Gastroesophageal sphincter (tissue), 4 donors: ENCODE results near the gene CYP4F12. TPM values are rescaled to one million over a fixed set of nuclear protein-coding genes. Genes with fewer than 3 reads are reported as not detected.

Source experiments
- ATAC-seq: fragments of 150-250 bp; one replicate; pipeline ENCODE4 v1.9.1; 2016; ENCODE audit warnings: mild to moderate bottlenecking, moderate library complexity
- H3K27ac ChIP-seq, 4 donors: fragments of 200-600 bp; sonication (generic) in 3 of 4; 1 replicate in 3 of 4; 2 replicates in 1 of 4; pipeline ENCODE4 v1.5.1; 2016 to 2019
- H3K27me3 ChIP-seq: fragments of 200-600 bp; sonication (generic); one replicate; pipeline ENCODE4 v1.5.1; 2019
- H3K36me3 ChIP-seq, 2 donors: fragments of 200-600 bp; sonication (generic); one replicate each; pipeline ENCODE4 v1.5.1; 2019; ENCODE audit warnings: control low read depth in 1 of 2
- H3K4me1 ChIP-seq, 3 donors: fragments of 200-600 bp; sonication (generic); 1 replicate in 2 of 3; 2 replicates in 1 of 3; pipeline ENCODE4 v1.5.1; 2016 to 2019; ENCODE audit warnings: control low read depth in 2 of 3
- H3K4me3 ChIP-seq, 2 donors: fragments of 200-600 bp; sonication (generic); one replicate each; pipeline ENCODE4 v1.5.1; 2019; ENCODE audit warnings: mild to moderate bottlenecking in 1 of 2, moderate library complexity in 1 of 2
- H3K9me3 ChIP-seq, 3 donors: fragments of 200-600 bp; sonication (generic); one replicate each; pipeline ENCODE4 v1.5.1; 2017 to 2019; ENCODE audit warnings: control low read depth in 2 of 3
- CTCF ChIP-seq, 4 experiments: fragments of 200-600 bp in 2 of 4; fragments of 450-650 bp in 2 of 4; sonication (generic) in 1 of 4; IDR thresholded peaks; one replicate each; pipeline ENCODE4 v1.5.1; 2017 to 2019; ENCODE audit warnings: antibody characterized with exemption in 4 of 4, mild to moderate bottlenecking in 2 of 4, moderate library complexity in 2 of 4
- EP300 ChIP-seq: sonication (generic); formaldehyde crosslinking; IDR thresholded peaks from one replicate; pipeline ENCODE4 v1.6.1; 2017; ENCODE audit warnings: antibody characterized with exemption, mild to moderate bottlenecking
- POLR2A ChIP-seq, 2 donors: fragments of 450-650 bp; IDR thresholded peaks; one replicate each; pipeline ENCODE4 v1.6.1; 2017; ENCODE audit warnings: antibody characterized with exemption in 2 of 2, mild to moderate bottlenecking in 2 of 2, moderate library complexity in 1 of 2
- POLR2AphosphoS5 ChIP-seq: sonication (generic); formaldehyde crosslinking; IDR thresholded peaks from one replicate; pipeline ENCODE4 v1.6.1; 2017; ENCODE audit warnings: antibody characterized with exemption
- WGBS, 2 donors: methylation state at CpG; one replicate each; pipeline ENCODE4 v1.1.5; 2018; ENCODE audit warnings: low coverage in 1 of 2; 5-methylcytosine and 5-hydroxymethylcytosine counted together
- total RNA-seq, 4 donors: library from RNA; depleted of rRNA; stranded (reverse); fragments of >200 nt; gene quantifications; one replicate each; pipeline ENCODE4 v1.1.0, GENCODE V29; 2016

The CYP4F12 gene
- total RNA-seq, 4 donors from 2014 or later, result 5.1 to 14.1 (median 6.8) TPM

DNA sequence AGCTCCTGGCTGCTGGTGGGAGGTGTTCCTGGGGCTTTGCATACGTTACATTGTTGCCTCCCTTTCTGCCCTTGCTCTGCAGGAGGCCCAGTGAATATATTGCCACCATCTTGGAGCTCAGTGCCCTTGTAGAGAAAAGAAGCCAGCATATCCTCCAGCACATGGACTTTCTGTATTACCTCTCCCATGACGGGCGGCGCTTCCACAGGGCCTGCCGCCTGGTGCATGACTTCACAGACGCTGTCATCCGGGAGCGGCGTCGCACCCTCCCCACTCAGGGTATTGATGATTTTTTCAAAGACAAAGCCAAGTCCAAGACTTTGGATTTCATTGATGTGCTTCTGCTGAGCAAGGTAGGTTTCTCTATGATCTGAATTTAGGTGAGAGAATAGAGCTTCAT, 10.5 kb downstream of the CYP4F12 start:
- H3K4me3 ChIP-seq, result no peak overlapping the region
- H3K4me1 ChIP-seq, result no peaks in the 10 kb centered on the region
- TF ChIP-seq POLR2A (IDR thresholded peaks at IDR 0.05) (no peak), CTCF (IDR thresholded peaks at IDR 0.05) (no peak), EP300 (no peak), POLR2AphosphoS5 (no peak)
- peaks cover 0 to 16% (median 0%) of the 10 kb centered on the region in 3 donors for H3K9me3 ChIP-seq
- H3K27ac ChIP-seq, result no peak overlapping the region
- H3K27me3 ChIP-seq, result peaks cover 6% of the 10 kb centered on the region
- 43 to 69% methylated on average over 1 to 5 of the region's 10 CpGs for WGBS, 2 donors
- H3K36me3 ChIP-seq, result peaks cover 0 to 64% of the 10 kb centered on the region in 2 donors
- no peak for ATAC-seq

DNA sequence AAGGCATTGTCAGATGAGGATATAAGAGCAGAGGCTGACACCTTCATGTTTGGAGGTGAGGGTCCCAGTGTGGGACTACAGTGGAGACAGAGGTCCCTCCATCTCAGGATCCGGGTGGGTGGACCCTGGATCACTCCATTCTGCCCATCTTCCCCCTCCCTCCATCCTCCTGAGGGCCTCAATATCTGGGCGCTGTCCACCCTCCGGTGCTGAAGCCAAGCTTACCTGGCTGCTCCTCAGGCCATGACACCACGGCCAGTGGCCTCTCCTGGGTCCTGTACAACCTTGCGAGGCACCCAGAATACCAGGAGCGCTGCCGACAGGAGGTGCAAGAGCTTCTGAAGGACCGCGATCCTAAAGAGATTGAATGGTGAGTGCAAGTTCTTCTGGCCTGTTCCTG, 11.9 kb downstream of the CYP4F12 start:
- Histone ChIP-seq H3K4me1 (no peaks in the 10 kb centered on the region), H3K36me3 (peaks cover 0 to 63% of the 10 kb centered on the region in 2 donors), H3K27me3 (peaks cover 6% of the 10 kb centered on the region), H3K9me3 (peaks cover 0 to 23% (median 0%) of the 10 kb centered on the region in 3 donors), H3K4me3 (no peak overlapping the region), H3K27ac (no peak overlapping the region)
- 35 to 42% methylated on average over 4 to 6 of the region's 9 CpGs for whole genome bisulfite sequencing, 2 donors
- no peak for ATAC-seq
- no peak for TF ChIP-seq CTCF (IDR thresholded peaks at IDR 0.05)
- TF ChIP-seq POLR2AphosphoS5, result no peak
- TF ChIP-seq EP300, result no peak
- no peak for TF ChIP-seq POLR2A (IDR thresholded peaks at IDR 0.05)

- Histone ChIP-seq H3K4me3 (no peak overlapping the region), H3K36me3 (peaks cover 0 to 19% of the 10 kb centered on the region in 2 donors), H3K27me3 (peaks cover 6% of the 10 kb centered on the region), H3K27ac (no peak overlapping the region), H3K9me3 (no peaks in the 10 kb centered on the region), H3K4me1 (peaks cover 0 to under 1% (median 0%) of the 10 kb centered on the region in 3 donors)
- no peak for ATAC-seq
- no peak for TF ChIP-seq EP300
- WGBS, 2 donors, result 71 to 92% methylated on average over 2 to 3 of the region's 19 CpGs
Measured at GRCh38 chr19:15696654-15697194, 23.8 kb downstream of the CYP4F12 start.

GRCh38 chr19:15701757-15702533, 29.1 kb downstream of the CYP4F12 start:
- 42 to 100% methylated on average over 1 to 2 of the region's 4 CpGs for WGBS, 2 donors
- no peak for TF ChIP-seq POLR2AphosphoS5
- no peak for TF ChIP-seq POLR2A (IDR thresholded peaks at IDR 0.05)
- no peak for TF ChIP-seq CTCF (IDR thresholded peaks at IDR 0.05)
- no peak for TF ChIP-seq EP300
- no peak overlapping the region for H3K4me3 ChIP-seq
- H3K36me3 ChIP-seq, result peaks cover 0 to 8% of the 10 kb centered on the region in 2 donors
- H3K27me3 ChIP-seq, result peaks cover 23% of the 10 kb centered on the region
- H3K9me3 ChIP-seq, result peaks cover 0 to 2% (median 0%) of the 10 kb centered on the region in 3 donors
- no peak for ATAC-seq
- H3K4me1 ChIP-seq, result peaks cover 0 to 18% (median 0%) of the 10 kb centered on the region in 3 donors
- no peak overlapping the region for H3K27ac ChIP-seq

DNA sequence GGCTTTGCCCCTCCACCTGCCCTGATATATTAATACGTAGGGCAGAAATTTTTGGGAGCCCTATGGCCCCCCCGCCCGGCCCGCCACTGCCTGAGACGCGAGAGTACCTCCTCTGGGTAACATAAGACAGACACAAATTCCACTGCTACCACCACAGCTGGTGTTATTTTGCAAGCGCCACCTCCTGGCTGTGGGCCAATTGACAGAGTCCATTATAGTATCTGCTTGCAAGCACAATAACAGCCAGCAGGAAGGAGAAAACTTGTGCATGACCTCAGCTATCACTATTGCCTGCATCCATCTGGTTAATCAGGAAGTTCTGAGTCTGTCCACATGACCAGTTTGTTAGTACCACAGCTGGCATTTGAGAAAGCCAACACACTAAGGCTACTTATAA, 29.6 kb downstream of the CYP4F12 start:
- H3K27me3 ChIP-seq, result peaks cover 23% of the 10 kb centered on the region
- TF ChIP-seq POLR2A (IDR thresholded peaks at IDR 0.05) (no peak), EP300 (no peak), POLR2AphosphoS5 (peak; percentile 53), CTCF (IDR thresholded peaks at IDR 0.05) (no peak)
- ATAC-seq, result peak; percentile 77
- no peak overlapping the region for H3K4me3 ChIP-seq
- peaks cover 0 to 4% (median 0%) of the 10 kb centered on the region in 3 donors for H3K9me3 ChIP-seq
- H3K4me1 ChIP-seq, result peaks cover 0 to 18% (median 0%) of the 10 kb centered on the region in 3 donors
- H3K27ac ChIP-seq, result no peak overlapping the region
- peaks cover 0 to 2% of the 10 kb centered on the region in 2 donors for H3K36me3 ChIP-seq
- 0 to 5% methylated on average over 1 to 4 of the region's 7 CpGs for WGBS, 2 donors
